SK-N-SH treated with all-trans-retinoic acid at 6 μM for 48 hours (cell line): Measurements from ENCODE around the gene DNAH7.

Experiments
- ATAC-seq: fragments of 200-7000 bp; cut with Tn5 transposase; 3 replicates; pipeline ENCODE4 v1.9.1; 2020; ENCODE audit warnings: mild to moderate bottlenecking, moderate library complexity
- ARNTL ChIP-seq: fragments of 450-650 bp; formaldehyde crosslinking; IDR thresholded peaks from 2 replicates; pipeline ENCODE4 v1.5.0; 2020; ENCODE audit warnings: low read depth, mild to moderate bottlenecking, moderate library complexity, borderline replicate concordance
- BACH2 ChIP-seq: fragments of 250-450 bp; sonication (Bioruptor Pico); IDR thresholded peaks from 2 replicates; pipeline ENCODE4 v1.9.0; 2021; ENCODE audit warnings: mild to moderate bottlenecking, borderline replicate concordance
- CREB5 ChIP-seq: fragments of 250-450 bp; sonication (Bioruptor Pico); IDR thresholded peaks from 2 replicates; pipeline ENCODE4 v1.5.1; 2020; ENCODE audit warnings: low read depth, mild to moderate bottlenecking, moderate library complexity
- CSDC2 ChIP-seq: fragments of 250-450 bp; sonication (Bioruptor Pico); IDR thresholded peaks from 2 replicates; pipeline ENCODE4 v1.5.0; 2020; ENCODE audit warnings: mild to moderate bottlenecking, moderate library complexity
- CSRNP3 ChIP-seq: fragments of 250-450 bp; sonication (Bioruptor Pico); IDR thresholded peaks from 2 replicates; pipeline ENCODE4 v1.5.1; 2021; ENCODE audit warnings: mild to moderate bottlenecking, moderate library complexity
- ESRRG ChIP-seq: fragments of 250-450 bp; sonication (Bioruptor Pico); IDR thresholded peaks from 2 replicates; pipeline ENCODE4 v1.6.1; 2021; ENCODE audit warnings: mild to moderate bottlenecking
- GLIS3 ChIP-seq: fragments of 250-450 bp; sonication (Bioruptor Pico); IDR thresholded peaks from 2 replicates; pipeline ENCODE4 v1.5.0; 2020; ENCODE audit warnings: mild to moderate bottlenecking, moderate library complexity
- ISL1 ChIP-seq: fragments of 250-450 bp; sonication (Bioruptor Pico); IDR thresholded peaks from 2 replicates; pipeline ENCODE4 v2.1.2; 2022; ENCODE audit warnings: mild to moderate bottlenecking, moderate library complexity
- PATZ1 ChIP-seq: fragments of 250-450 bp; sonication (Bioruptor Pico); IDR thresholded peaks from 2 replicates; pipeline ENCODE4 v1.8.0; 2020; ENCODE audit warnings: mild to moderate bottlenecking, moderate library complexity, borderline replicate concordance
- POU6F1 ChIP-seq: fragments of 250-450 bp; sonication (Bioruptor Pico); IDR thresholded peaks from 2 replicates; pipeline ENCODE4 v1.8.0; 2021; ENCODE audit warnings: low read depth, mild to moderate bottlenecking, moderate library complexity, borderline replicate concordance
- RARB ChIP-seq: fragments of 250-450 bp; sonication (Bioruptor Pico); IDR thresholded peaks from 2 replicates; pipeline ENCODE4 v1.8.0; 2021; ENCODE audit warnings: mild to moderate bottlenecking, moderate library complexity
- SNAI2 ChIP-seq: fragments of 250-450 bp; sonication (Bioruptor Pico); IDR thresholded peaks from 2 replicates; pipeline ENCODE4 v1.5.0; 2020; ENCODE audit warnings: mild to moderate bottlenecking, moderate library complexity
- TCF4 ChIP-seq: fragments of 250-450 bp; sonication (Bioruptor Pico); IDR thresholded peaks from 2 replicates; pipeline ENCODE4 v1.8.0; 2021; ENCODE audit warnings: mild to moderate bottlenecking, moderate library complexity, borderline replicate concordance
- TOX ChIP-seq: fragments of 250-450 bp; sonication (Bioruptor Pico); IDR thresholded peaks from 2 replicates; pipeline ENCODE4 v1.8.0; 2021; ENCODE audit warnings: mild to moderate bottlenecking, moderate library complexity, borderline replicate concordance
- TSHZ2 ChIP-seq: fragments of 250-450 bp; sonication (Bioruptor Pico); IDR thresholded peaks from 2 replicates; pipeline ENCODE4 v1.5.0; 2020; ENCODE audit warnings: mild to moderate bottlenecking, moderate library complexity
- ZC3H10 ChIP-seq: fragments of 250-450 bp; sonication (Bioruptor Pico); IDR thresholded peaks from 2 replicates; pipeline ENCODE4 v1.5.1; 2021; ENCODE audit warnings: mild to moderate bottlenecking, moderate library complexity
- ZFP3 ChIP-seq: fragments of 250-450 bp; sonication (Bioruptor Pico); IDR thresholded peaks from 2 replicates; pipeline ENCODE4 v1.5.0; 2020; ENCODE audit warnings: mild to moderate bottlenecking, moderate library complexity
- ZNF565 ChIP-seq: fragments of 450-650 bp; formaldehyde crosslinking; conservative IDR thresholded peaks from 2 replicates; pipeline ENCODE4 v1.5.0; 2020; ENCODE audit warnings: low read depth, mild to moderate bottlenecking, moderate library complexity
- ZNF70 ChIP-seq: fragments of 450-650 bp; formaldehyde crosslinking; IDR thresholded peaks from 2 replicates; pipeline ENCODE4 v1.5.0; 2020; ENCODE audit warnings: mild to moderate bottlenecking, moderate library complexity
- ZNF8 ChIP-seq: fragments of 450-650 bp; formaldehyde crosslinking; IDR thresholded peaks from 2 replicates; pipeline ENCODE4 v1.5.0; 2020; ENCODE audit warnings: mild to moderate bottlenecking, moderate library complexity

Gene DNAH7

GRCh38 chr2:195821566-195821932, 247.1 kb downstream of the DNAH7 start (continued):
- TF ChIP-seq TSHZ2 (CRISPR knock-in tag), result no peak
- no peak for TF ChIP-seq TCF4 (CRISPR knock-in tag)

- TF ChIP-seq RARB (CRISPR knock-in tag) (no peak), CSRNP3 (CRISPR knock-in tag) (no peak), GLIS3 (CRISPR knock-in tag) (no peak), ZNF70 (no peak), BACH2 (CRISPR knock-in tag) (no peak), ZNF8 (no peak), CREB5 (CRISPR knock-in tag) (no peak), PATZ1 (CRISPR knock-in tag) (no peak), CSDC2 (no peak), SNAI2 (no peak), ESRRG (CRISPR knock-in tag) (no peak), ZNF565 (CRISPR knock-in tag) (no peak), POU6F1 (no peak), ISL1 (no peak), TOX (no peak), ZC3H10 (CRISPR knock-in tag) (no peak), ZFP3 (no peak), TSHZ2 (CRISPR knock-in tag) (no peak), ARNTL (CRISPR knock-in tag) (no peak)
- TF ChIP-seq, all 23 proteins: peak for 0
- ATAC-seq, result no peak
These were observed 247.6 kb downstream of the DNAH7 start for GRCh38 chr2:195820867-195821565.
